ENCODE results near the gene KCNK13. TPM values are rescaled to one million over a fixed set of nuclear protein-coding genes. Genes with fewer than 3 reads are reported as not detected.

The KCNK13 gene
- total RNA-seq, 4 donors from 2014 or later = 0.19 to 0.42 (median 0.28) TPM

GRCh38 chr14:90093942-90094595, 32.3 kb downstream of the KCNK13 start:
- TF ChIP-seq POLR2A (IDR thresholded peaks at IDR 0.05; ENCODE audit: low read depth) (no peak), EP300 (IDR thresholded peaks at IDR 0.05) (no peak), CTCF (IDR thresholded peaks at IDR 0.05) (no peak), POLR2AphosphoS5 (IDR thresholded peaks at IDR 0.05) (no peak)
- intact Hi-C loops (cut with DNase I) = no loop called here
- H3K36me3 ChIP-seq = no peaks in the 10 kb centered on the region
- no peaks in the 10 kb centered on the region for H3K9me3 ChIP-seq
- H3K4me1 ChIP-seq = peaks cover 6 to 13% (median 8%) of the 10 kb centered on the region in 4 donors
- 79% methylated on average over 2 of the region's 2 CpGs for WGBS
- H3K4me3 ChIP-seq = no peak overlapping the region
- H3K27ac ChIP-seq (replicated peaks in 1 of 4) = no peak overlapping the region
- H3K27me3 ChIP-seq = peaks cover 0 to 5% (median 0%) of the 10 kb centered on the region in 4 donors
- DNase-seq (ENCODE audit: extremely low spot score) = peak; percentile 29

GRCh38 chr14:90095096-90095495, 33.3 kb downstream of the KCNK13 start:
- DNase-seq (ENCODE audit: extremely low spot score) = peak; percentile 29
- TF ChIP-seq POLR2A (IDR thresholded peaks at IDR 0.05; ENCODE audit: low read depth) = no peak
- no peak for TF ChIP-seq EP300 (IDR thresholded peaks at IDR 0.05)
- no peak for TF ChIP-seq CTCF (IDR thresholded peaks at IDR 0.05)
- no peak for TF ChIP-seq POLR2AphosphoS5 (IDR thresholded peaks at IDR 0.05)
- H3K27me3 ChIP-seq = peaks cover 0 to 5% (median 0%) of the 10 kb centered on the region in 4 donors
- no peaks in the 10 kb centered on the region for H3K36me3 ChIP-seq
- no peaks in the 10 kb centered on the region for H3K9me3 ChIP-seq
- intact Hi-C loops (cut with DNase I) = no loop called here
- H3K4me1 ChIP-seq = peaks cover 6 to 13% (median 8%) of the 10 kb centered on the region in 4 donors
- no peak overlapping the region for H3K27ac ChIP-seq (replicated peaks in 1 of 4)
- WGBS = 90% methylated on average over 4 of the region's 4 CpGs
- H3K4me3 ChIP-seq = no peak overlapping the region

GRCh38 chr14:90096566-90096965, 34.8 kb downstream of the KCNK13 start:
- 33% methylated on average over 1 of the region's 1 CpG for WGBS
- peaks cover 0 to 5% (median 0%) of the 10 kb centered on the region in 4 donors for H3K27me3 ChIP-seq
- no peak overlapping the region for H3K4me3 ChIP-seq
- no peak overlapping the region for H3K27ac ChIP-seq (replicated peaks in 1 of 4)
- intact Hi-C loops (cut with DNase I) = no loop called here
- TF ChIP-seq POLR2A (IDR thresholded peaks at IDR 0.05; ENCODE audit: low read depth) (no peak), CTCF (IDR thresholded peaks at IDR 0.05) (no peak), POLR2AphosphoS5 (IDR thresholded peaks at IDR 0.05) (no peak), EP300 (IDR thresholded peaks at IDR 0.05) (no peak)
- peaks cover under 1 to 3% (median 3%) of the 10 kb centered on the region in 4 donors for H3K4me1 ChIP-seq
- no peak for DNase-seq (ENCODE audit: extremely low spot score)
- H3K9me3 ChIP-seq = no peaks in the 10 kb centered on the region
- H3K36me3 ChIP-seq = no peaks in the 10 kb centered on the region

GRCh38 chr14:90103808-90104207, 42.0 kb downstream of the KCNK13 start:
- intact Hi-C loops (cut with DNase I) = no loop called here
- H3K27ac ChIP-seq (replicated peaks in 1 of 4) = no peak overlapping the region
- H3K9me3 ChIP-seq = no peaks in the 10 kb centered on the region
- H3K36me3 ChIP-seq = no peaks in the 10 kb centered on the region
- 88% methylated on average over 3 of the region's 3 CpGs for whole genome bisulfite sequencing
- no peaks in the 10 kb centered on the region for H3K27me3 ChIP-seq
- DNase-seq (ENCODE audit: extremely low spot score) = no peak
- H3K4me3 ChIP-seq = no peak overlapping the region
- TF ChIP-seq EP300 (IDR thresholded peaks at IDR 0.05) (no peak), CTCF (IDR thresholded peaks at IDR 0.05) (no peak), POLR2AphosphoS5 (IDR thresholded peaks at IDR 0.05) (no peak), POLR2A (IDR thresholded peaks at IDR 0.05; ENCODE audit: low read depth) (no peak)
- H3K4me1 ChIP-seq = no peaks in the 10 kb centered on the region

- Histone ChIP-seq H3K27ac (replicated peaks in 1 of 4) (no peak overlapping the region), H3K27me3 (peaks cover 0 to 10% (median 0%) of the 10 kb centered on the region in 4 donors), H3K36me3 (no peaks in the 10 kb centered on the region), H3K9me3 (no peaks in the 10 kb centered on the region), H3K4me1 (no peaks in the 10 kb centered on the region), H3K4me3 (no peak overlapping the region)
- 47% methylated on average over 4 of the region's 4 CpGs for WGBS
- no peak for DNase-seq (ENCODE audit: extremely low spot score)
- TF ChIP-seq POLR2AphosphoS5 (IDR thresholded peaks at IDR 0.05) = no peak
- TF ChIP-seq POLR2A (IDR thresholded peaks at IDR 0.05; ENCODE audit: low read depth) = no peak
- no peak for TF ChIP-seq EP300 (IDR thresholded peaks at IDR 0.05)
- TF ChIP-seq CTCF (IDR thresholded peaks at IDR 0.05) = no peak
- intact Hi-C loops (cut with DNase I) = no loop called here
Observed at GRCh38 chr14:90105756-90106155, 44.0 kb downstream of the KCNK13 start.
